HCT116 (cell line): Measurements from ENCODE around the gene TMEM115. TPM values are rescaled to one million over a fixed set of nuclear protein-coding genes. Genes with fewer than 3 reads are reported as not detected.

Source experiments
- ATAC-seq: fragments of 200-7000 bp; cut with Tn5 transposase; 2 replicates; pipeline ENCODE4 v1.9.1; 2020; ENCODE audit warnings: mild to moderate bottlenecking, moderate library complexity
- BruUV-seq: library from RNA; stranded (reverse); fragments of 400-500 nt; replicated peaks from 2 replicates; lab custom pipeline; 2021; lab: Mats Ljungman, UMichigan
- CTCF ChIA-PET: fragments of 300-600 bp; sonication (Branson Sonifier 250); formaldehyde crosslinking; loops from one replicate; lab custom pipeline; 2021; ENCODE audit warnings: antibody characterized with exemption; lab: Charles Lee
- POLR2A ChIA-PET: fragments of 300-600, 350-600 bp; sonication (Branson Sonifier 250); formaldehyde crosslinking; loops from one replicate; lab custom pipeline; 2021; ENCODE audit warnings: antibody characterized with exemption; lab: Charles Lee
- RAD21 ChIA-PET, 2 experiments: fragments of 300-600 bp; sonication (Branson Sonifier 250); formaldehyde crosslinking; loops; one replicate each; lab custom pipeline; 2023; ENCODE audit warnings: low total read pairs in 2 of 2; ENCODE audit not compliant: uncharacterized antibody in 2 of 2, unreplicated experiment in 2 of 2, low non-redundant PET in 1 of 2; lab: Charles Lee
- DNase-seq: peaks from one replicate; pipeline ENCODE4 v3.0.0-alpha.2; 2010; ENCODE audit warnings: low read depth, low spot score
- H2AFZ ChIP-seq: fragments of 200-600 bp; shearing (Covaris generic), sonication (generic); 2 replicates; pipeline ENCODE4 v1.6.1; 2017; ENCODE audit warnings: low read depth, mixed run types, mixed read lengths, antibody characterized with exemption, low read length; ENCODE audit not compliant: poor library complexity, severe bottlenecking
- H3K27ac ChIP-seq: 2 replicates; pipeline ENCODE4 v1.5.1; 2012; ENCODE audit warnings: low read depth, low read length
- H3K27me3 ChIP-seq: fragments of 200-600 bp; sonication (generic); 2 replicates; pipeline ENCODE4 v1.6.1; 2016; ENCODE audit warnings: mixed run types, low read length, mixed read lengths; ENCODE audit not compliant: insufficient read depth
- H3K36me3 ChIP-seq, 2 experiments: fragments of 200-500 bp in 1 of 2; fragments of 200-600 bp in 1 of 2; sonication (Bioruptor generic) in 1 of 2; sonication (generic) in 1 of 2; 2 replicates each; pipeline versions ENCODE4 v1.5.1 to v1.6.1; 2014 to 2016; ENCODE audit warnings: low read length in 2 of 2, inconsistent platforms in 1 of 2, mixed read lengths in 1 of 2, mixed run types in 1 of 2; ENCODE audit not compliant: insufficient read depth in 2 of 2, control insufficient read depth in 1 of 2
- H3K4me1 ChIP-seq, 2 experiments: fragments of 200-600 bp in 1 of 2; sonication (generic) in 1 of 2; 2 replicates each; pipeline versions ENCODE4 v1.5.1 to v1.6.1; 2012 to 2017; ENCODE audit warnings: low read length in 2 of 2, inconsistent platforms in 1 of 2, mild to moderate bottlenecking in 1 of 2, mixed read lengths in 1 of 2, mixed run types in 1 of 2, moderate library complexity in 1 of 2; ENCODE audit not compliant: insufficient read depth in 2 of 2, control insufficient read depth in 1 of 2
- H3K4me2 ChIP-seq: fragments of 200-600 bp; sonication (generic); 2 replicates; pipeline ENCODE4 v1.6.1; 2017; ENCODE audit warnings: mixed run types, low read length, mixed read lengths
- H3K4me3 ChIP-seq, 2 experiments: fragments of 200-600 bp in 1 of 2; sonication (generic) in 1 of 2; replicated peaks in 1 of 2; 2 replicates each; pipeline ENCODE4 v1.5.1; 2011 to 2016; ENCODE audit warnings: low read length in 2 of 2, control low read depth in 1 of 2, low read depth in 1 of 2, mild to moderate bottlenecking in 1 of 2, mixed read lengths in 1 of 2, mixed run types in 1 of 2
- H3K79me2 ChIP-seq: fragments of 200-600 bp; sonication (generic); 2 replicates; pipeline ENCODE4 v1.6.1; 2017; ENCODE audit warnings: mild to moderate bottlenecking, mixed run types, low read length, moderate library complexity, mixed read lengths; ENCODE audit not compliant: insufficient read depth
- H3K9ac ChIP-seq: fragments of 200-600 bp; sonication (generic); 2 replicates; pipeline ENCODE4 v1.6.1; 2016; ENCODE audit warnings: low read length, mixed read lengths
- H3K9me2 ChIP-seq: fragments of 200-600 bp; sonication (generic), shearing (Covaris generic); 2 replicates; pipeline ENCODE4 v1.6.1; 2017; ENCODE audit warnings: mixed run types, mild to moderate bottlenecking, moderate library complexity; ENCODE audit not compliant: insufficient read depth
- H3K9me3 ChIP-seq, 2 experiments: fragments of 200-500 bp in 1 of 2; fragments of 200-600 bp in 1 of 2; sonication (Bioruptor generic) in 1 of 2; sonication (generic) in 1 of 2; 2 replicates each; pipeline ENCODE4 v1.6.1; 2014 to 2017; ENCODE audit warnings: low read length in 2 of 2, mixed read lengths in 2 of 2, inconsistent platforms in 1 of 2, low read depth in 1 of 2, mild to moderate bottlenecking in 1 of 2, mixed run types in 1 of 2, moderate library complexity in 1 of 2; ENCODE audit not compliant: control insufficient read depth in 1 of 2, insufficient read depth in 1 of 2
- H4K20me1 ChIP-seq: fragments of 200-600 bp; sonication (generic), shearing (Covaris generic); 2 replicates; pipeline ENCODE4 v1.6.1; 2017; ENCODE audit warnings: mixed run types, mild to moderate bottlenecking, moderate library complexity; ENCODE audit not compliant: insufficient read depth
- CBX3 ChIP-seq: IDR thresholded peaks from 2 replicates; pipeline ENCODE4 v1.6.1; 2012; ENCODE audit warnings: low read depth
- EZH2 ChIP-seq: fragments of 200-600 bp; sonication (generic); IDR thresholded peaks from 2 replicates; pipeline ENCODE4 v1.6.1; 2017; ENCODE audit warnings: antibody characterized with exemption, mixed run types
- EZH2phosphoT487 ChIP-seq: fragments of 200-600 bp; IDR thresholded peaks from 2 replicates; pipeline ENCODE4 v1.6.1; 2018; ENCODE audit warnings: antibody characterized with exemption, borderline replicate concordance
- FOSL1 ChIP-seq: IDR thresholded peaks from 2 replicates; pipeline ENCODE4 v1.6.1; 2012; ENCODE audit warnings: low read depth
- MAX ChIP-seq: IDR thresholded peaks from 2 replicates; pipeline ENCODE4 v1.6.1; 2012
- POLR2AphosphoS5 ChIP-seq: IDR thresholded peaks from 2 replicates; pipeline ENCODE4 v1.6.1; 2011; ENCODE audit warnings: mild to moderate bottlenecking, low read depth, low read length, moderate library complexity
- SIN3A ChIP-seq: IDR thresholded peaks from 2 replicates; pipeline ENCODE4 v1.6.1; 2012; ENCODE audit warnings: low read depth
- SRF ChIP-seq: IDR thresholded peaks from 2 replicates; pipeline ENCODE4 v1.6.1; 2012; ENCODE audit warnings: low read depth
- TCF7L2 ChIP-seq: IDR thresholded peaks from 2 replicates; pipeline ENCODE4 v1.7.0; 2011; ENCODE audit warnings: borderline replicate concordance, inconsistent platforms; ENCODE audit not compliant: insufficient read depth, insufficient read length; ENCODE audit errors: extremely low read depth
- ZFX ChIP-seq: fragments of 450-650 bp; IDR thresholded peaks from 2 replicates; pipeline ENCODE4 v1.6.1; 2017
- ZNF274 ChIP-seq: fragments of 200-500 bp; sonication (Bioruptor generic); IDR thresholded peaks from 2 replicates; pipeline ENCODE4 v1.6.1; 2014; ENCODE audit warnings: mild to moderate bottlenecking, low read depth, low read length, inconsistent platforms
- intact Hi-C: fragments of 100-400 bp; cut with micrococcal nuclease; formaldehyde crosslinking; loops from 2 replicates; pipeline ENCODE4 v1.10.0; 2022
- total RNA-seq: library from RNA; stranded (reverse); gene quantifications from one replicate; pipeline ENCODE4 v1.2.1, GENCODE V29; 2021; ENCODE audit not compliant: unreplicated experiment

Gene TMEM115
- total RNA-seq, 1 experiment from 2014 or later = 24.6 TPM

- no peak for TF ChIP-seq MAX
- peak; percentile 66; the same call in 1 of the 2 replicates for TF ChIP-seq ZFX
- no peak for TF ChIP-seq SIN3A
- peak; percentile 81 for TF ChIP-seq TCF7L2
- TF ChIP-seq POLR2AphosphoS5 = peak; percentile 79
- ATAC-seq (peak; percentile 82), DNase-seq (peak; percentile 93)
- intact Hi-C loops = no loop called here
- H3K36me3 ChIP-seq = peaks cover 36 to 37% of the 10 kb centered on the region in 2 experiments; a peak in 3 of 4 replicates
- H3K9ac ChIP-seq = peak within 1 kb of the TSS; percentile 86
- POLR2A ChIA-PET = interaction anchor here (0.9 to 2.2 kb wide), 6 partner anchors 9 to 92 kb away, joined by 3 to 25 read pairs (median 4); partner anchors contain the start of genes CYB561D2, GNAI2, HYAL3 and NAA80
- H3K9me3 ChIP-seq = no peaks in the 10 kb centered on the region
- CTCF ChIA-PET = interaction anchor here (0.7 to 2.0 kb wide), 8 partner anchors 9 to 214 kb away, joined by 3 to 14 read pairs (median 3); partner anchors contain the start of genes CYB561D2, HYAL3, NAA80 and NPRL2
- BruUV-seq = no TSS peak
- no peaks in the 10 kb centered on the region for H4K20me1 ChIP-seq
- peak within 1 kb of the TSS; percentile 61 for H3K27ac ChIP-seq
- H2AFZ ChIP-seq = no peak within 1 kb of the TSS
- H3K4me3 ChIP-seq = peak within 1 kb of the TSS; percentile 87 to 98
- no peaks in the 10 kb centered on the region for H3K9me2 ChIP-seq
- H3K4me1 ChIP-seq = peaks cover 11 to 28% of the 10 kb centered on the region in 2 experiments
- H3K4me2 ChIP-seq = peak within 1 kb of the TSS; percentile 88
- H3K79me2 ChIP-seq = peaks cover 54% of the 10 kb centered on the region
- no peaks in the 10 kb centered on the region for H3K27me3 ChIP-seq
- RAD21 ChIA-PET = interaction anchor here in 1 of 2 experiments (0.6 to 1.4 kb wide), 2 partner anchors 10 to 29 kb away, joined by 3 to 5 read pairs; partner anchors contain the start of genes HYAL3 and NAA80
Measured at GRCh38 chr3:50327943-50328691, 31.2 kb downstream of the TMEM115 start, which contains the start of gene TUSC2. Gene TUSC2, minus strand, starts transcription at chr3:50328223. Its CDS starts 124 bp downstream, at chr3:50328099.

GRCh38 chr3:50327129-50327528, 32.2 kb downstream of the TMEM115 start:
- H3K27ac ChIP-seq = peak overlapping the region; percentile 61
- CTCF ChIA-PET = interaction anchor here (1.6 to 2.0 kb wide), 2 partner anchors 10 to 215 kb away, joined by 4 to 14 read pairs; no protein-coding TSS in a partner anchor
- TF ChIP-seq SRF (no peak), SIN3A (no peak), CBX3 (no peak), EZH2phosphoT487 (no peak), ZNF274 (no peak), FOSL1 (no peak), MAX (no peak), EZH2 (no peak), TCF7L2 (no peak), POLR2AphosphoS5 (no peak)

More at GRCh38 chr3:50327129-50327528, 32.2 kb downstream of the TMEM115 start:
- ChIA-PET POLR2A (interaction anchor here (2.2 kb wide), 1 partner anchor 10 kb away, joined by 25 read pairs; no protein-coding TSS in a partner anchor), RAD21 (no interaction called here)
- Histone ChIP-seq H4K20me1 (no peaks in the 10 kb centered on the region), H3K9me3 (no peaks in the 10 kb centered on the region), H3K27me3 (no peaks in the 10 kb centered on the region), H3K4me3 (peak overlapping the region; percentile 87 to 98), H3K9ac (peak overlapping the region; percentile 86), H2AFZ (no peak overlapping the region), H3K79me2 (peaks cover 44% of the 10 kb centered on the region), H3K4me1 (peaks cover 19 to 38% of the 10 kb centered on the region in 2 experiments), H3K36me3 (peaks cover 33 to 36% of the 10 kb centered on the region in 2 experiments; a peak in 3 of 4 replicates), H3K4me2 (peak overlapping the region; percentile 88), H3K9me2 (no peaks in the 10 kb centered on the region)
- intact Hi-C loops = no loop called here
- DNase-seq = no peak
- no peak for ATAC-seq
- BruUV-seq = no TSS peak
